H9 (cell line): Measurements from ENCODE around the gene DCST1. TPM values are rescaled to one million over a fixed set of nuclear protein-coding genes. Genes with fewer than 3 reads are reported as not detected.

Experiments
- DNase-seq: peaks from one replicate; pipeline ENCODE4 v3.0.0-alpha.2; 2017
- H2AFZ ChIP-seq: one replicate; pipeline ENCODE4 v1.6.1; 2013; ENCODE audit warnings: mild to moderate bottlenecking, low read length, control low read depth, moderate library complexity
- H2AK5ac ChIP-seq: 2 replicates; pipeline ENCODE4 v1.6.1; 2013; ENCODE audit warnings: low read length, control low read depth, mixed read lengths; ENCODE audit not compliant: insufficient read length
- H2BK120ac ChIP-seq: one replicate; pipeline ENCODE4 v1.6.1; 2013; ENCODE audit warnings: low read depth, mild to moderate bottlenecking, low read length, control low read depth, inconsistent platforms; ENCODE audit not compliant: poor library complexity, severe bottlenecking
- H2BK12ac ChIP-seq: 2 replicates; pipeline ENCODE4 v1.6.1; 2013; ENCODE audit warnings: low read length, control low read depth, mixed read lengths, low read depth; ENCODE audit not compliant: insufficient read length
- H2BK15ac ChIP-seq: 2 replicates; pipeline ENCODE4 v1.6.1; 2013; ENCODE audit warnings: low read depth, low read length, control low read depth
- H2BK20ac ChIP-seq: one replicate; pipeline ENCODE4 v1.6.1; 2013; ENCODE audit warnings: low read depth, mild to moderate bottlenecking, low read length, control low read depth, inconsistent platforms; ENCODE audit not compliant: poor library complexity, severe bottlenecking
- H2BK5ac ChIP-seq: 2 replicates; pipeline ENCODE4 v1.6.1; 2013; ENCODE audit warnings: low read length, control low read depth, mixed read lengths; ENCODE audit not compliant: insufficient read length
- H3K14ac ChIP-seq: 2 replicates; pipeline ENCODE4 v1.6.1; 2013; ENCODE audit warnings: low read length, control low read depth; ENCODE audit not compliant: insufficient read depth
- H3K18ac ChIP-seq: 2 replicates; pipeline ENCODE4 v1.6.1; 2013; ENCODE audit warnings: low read depth, mild to moderate bottlenecking, mixed read lengths, low read length, control low read depth; ENCODE audit not compliant: insufficient read length
- H3K23ac ChIP-seq: 2 replicates; pipeline ENCODE4 v1.6.1; 2013; ENCODE audit warnings: low read length, control low read depth, mixed read lengths, low read depth; ENCODE audit not compliant: insufficient read length
- H3K23me2 ChIP-seq: 2 replicates; pipeline ENCODE4 v1.6.1; 2013; ENCODE audit warnings: low read depth, mild to moderate bottlenecking, mixed read lengths, low read length, control low read depth; ENCODE audit not compliant: insufficient read length, poor library complexity, severe bottlenecking
- H3K27ac ChIP-seq: 2 replicates; pipeline ENCODE4 v1.5.1; 2013; ENCODE audit warnings: low read length, control low read depth, mixed read lengths, low read depth; ENCODE audit not compliant: insufficient read length
- H3K27me3 ChIP-seq: 2 replicates; pipeline ENCODE4 v1.6.1; 2013; ENCODE audit warnings: low read length, control low read depth, inconsistent platforms; ENCODE audit not compliant: insufficient read depth
- H3K4ac ChIP-seq: 2 replicates; pipeline ENCODE4 v1.6.1; 2013; ENCODE audit warnings: low read depth, mild to moderate bottlenecking, control low read depth, inconsistent platforms, low read length, moderate library complexity
- H3K4me1 ChIP-seq: 2 replicates; pipeline ENCODE4 v1.6.1; 2013; ENCODE audit warnings: low read length, control low read depth, inconsistent platforms; ENCODE audit not compliant: insufficient read depth
- H3K4me2 ChIP-seq: 2 replicates; pipeline ENCODE4 v1.6.1; 2013; ENCODE audit warnings: low read length, control low read depth, mixed read lengths; ENCODE audit not compliant: insufficient read length, insufficient read depth
- H3K56ac ChIP-seq: 2 replicates; pipeline ENCODE4 v1.6.1; 2013; ENCODE audit warnings: low read depth, mild to moderate bottlenecking, mixed read lengths, low read length, control low read depth; ENCODE audit not compliant: insufficient read length
- H3K79me1 ChIP-seq: 2 replicates; pipeline ENCODE4 v1.6.1; 2013; ENCODE audit warnings: low read depth, mild to moderate bottlenecking, moderate library complexity, low read length, control low read depth, inconsistent platforms; ENCODE audit not compliant: insufficient read depth, poor library complexity, severe bottlenecking
- H3K79me2 ChIP-seq: 2 replicates; pipeline ENCODE4 v1.6.1; 2013; ENCODE audit warnings: low read length, control low read depth, inconsistent platforms; ENCODE audit not compliant: insufficient read depth
- H3K9ac ChIP-seq: 2 replicates; pipeline ENCODE4 v1.6.1; 2013; ENCODE audit warnings: low read length, control low read depth, mixed read lengths; ENCODE audit not compliant: insufficient read length; ENCODE audit errors: extremely low read depth
- H3K9me3 ChIP-seq: one replicate; pipeline ENCODE4 v1.6.1; 2013; ENCODE audit warnings: low read depth, low read length, inconsistent platforms; ENCODE audit not compliant: control insufficient read depth
- H3T11ph ChIP-seq: one replicate; pipeline ENCODE4 v1.6.1; 2013; ENCODE audit warnings: mild to moderate bottlenecking, low read length, control low read depth, inconsistent platforms
- H4K20me1 ChIP-seq: one replicate; pipeline ENCODE4 v1.6.1; 2013; ENCODE audit not compliant: control insufficient read depth, insufficient read length, insufficient read depth
- H4K5ac ChIP-seq: 2 replicates; pipeline ENCODE4 v1.6.1; 2013; ENCODE audit warnings: low read depth, mild to moderate bottlenecking, mixed read lengths, low read length, control low read depth; ENCODE audit not compliant: insufficient read length
- H4K8ac ChIP-seq: replicated peaks from 2 replicates; pipeline ENCODE4 v1.6.1; 2013; ENCODE audit warnings: low read length, control low read depth, mixed read lengths, low read depth; ENCODE audit not compliant: insufficient read length
- H4K91ac ChIP-seq: 2 replicates; pipeline ENCODE4 v1.6.1; 2013; ENCODE audit warnings: low read depth, mild to moderate bottlenecking, moderate library complexity, mixed read lengths, low read length, control low read depth; ENCODE audit not compliant: insufficient read length
- H3K27ac Mint-ChIP-seq, 3 experiments: 2 replicates in 2 of 3; 3 replicates in 1 of 3; pipeline ENCODE4 v1.8.0; 2020 to 2021; ENCODE audit warnings: mixed read lengths in 3 of 3, mild to moderate bottlenecking in 1 of 3, moderate library complexity in 1 of 3
- H3K27me3 Mint-ChIP-seq: 2 replicates; pipeline ENCODE4 v1.8.0; 2021; ENCODE audit warnings: low read depth, mild to moderate bottlenecking, moderate library complexity, mixed read lengths
- H3K36me3 Mint-ChIP-seq, 3 experiments: 2 replicates in 2 of 3; 3 replicates in 1 of 3; pipeline ENCODE4 v1.8.0; 2020 to 2021; ENCODE audit warnings: low read depth in 3 of 3, mixed read lengths in 3 of 3; ENCODE audit not compliant: insufficient read depth in 1 of 3
- H3K4me1 Mint-ChIP-seq, 2 experiments: 2 replicates each; pipeline ENCODE4 v1.8.0; 2020; ENCODE audit warnings: mixed read lengths in 2 of 2
- H3K4me3 Mint-ChIP-seq, 2 experiments: 2 replicates in 1 of 2; 3 replicates in 1 of 2; pipeline ENCODE4 v1.8.0; 2020 to 2021; ENCODE audit warnings: mild to moderate bottlenecking in 2 of 2, mixed read lengths in 2 of 2, moderate library complexity in 1 of 2
- H3K9me3 Mint-ChIP-seq, 2 experiments: 2 replicates in 1 of 2; 3 replicates in 1 of 2; pipeline ENCODE4 v1.8.0; 2020; ENCODE audit warnings: mild to moderate bottlenecking in 2 of 2, mixed read lengths in 2 of 2, moderate library complexity in 1 of 2
- WGBS: extraction: QIAGEN DNeasy Blood & Tissue Kit; methylation state at CpG from one replicate; pipeline ENCODE4 v1.1.7; 2013; ENCODE audit warnings: missing lambda C conversion rate, low lambda C conversion rate, mixed read lengths; ENCODE audit not compliant: insufficient read length; ENCODE audit errors: extremely low coverage; 5-methylcytosine and 5-hydroxymethylcytosine counted together
- total RNA-seq: library from RNA; stranded (reverse); gene quantifications from 2 replicates; pipeline ENCODE4 v1.2.1, GENCODE V29; 2021
- TF ChIP-seq, protein P1 (sequence below): fragments of 200-600 bp; sonication (generic); conservative IDR thresholded peaks from 3 replicates; pipeline ENCODE4 v1.8.0; 2021; ENCODE audit warnings: antibody characterized with exemption, mild to moderate bottlenecking

DCST1 gene
- total RNA-seq, 1 experiment from 2014 or later, result not detected

DNA sequence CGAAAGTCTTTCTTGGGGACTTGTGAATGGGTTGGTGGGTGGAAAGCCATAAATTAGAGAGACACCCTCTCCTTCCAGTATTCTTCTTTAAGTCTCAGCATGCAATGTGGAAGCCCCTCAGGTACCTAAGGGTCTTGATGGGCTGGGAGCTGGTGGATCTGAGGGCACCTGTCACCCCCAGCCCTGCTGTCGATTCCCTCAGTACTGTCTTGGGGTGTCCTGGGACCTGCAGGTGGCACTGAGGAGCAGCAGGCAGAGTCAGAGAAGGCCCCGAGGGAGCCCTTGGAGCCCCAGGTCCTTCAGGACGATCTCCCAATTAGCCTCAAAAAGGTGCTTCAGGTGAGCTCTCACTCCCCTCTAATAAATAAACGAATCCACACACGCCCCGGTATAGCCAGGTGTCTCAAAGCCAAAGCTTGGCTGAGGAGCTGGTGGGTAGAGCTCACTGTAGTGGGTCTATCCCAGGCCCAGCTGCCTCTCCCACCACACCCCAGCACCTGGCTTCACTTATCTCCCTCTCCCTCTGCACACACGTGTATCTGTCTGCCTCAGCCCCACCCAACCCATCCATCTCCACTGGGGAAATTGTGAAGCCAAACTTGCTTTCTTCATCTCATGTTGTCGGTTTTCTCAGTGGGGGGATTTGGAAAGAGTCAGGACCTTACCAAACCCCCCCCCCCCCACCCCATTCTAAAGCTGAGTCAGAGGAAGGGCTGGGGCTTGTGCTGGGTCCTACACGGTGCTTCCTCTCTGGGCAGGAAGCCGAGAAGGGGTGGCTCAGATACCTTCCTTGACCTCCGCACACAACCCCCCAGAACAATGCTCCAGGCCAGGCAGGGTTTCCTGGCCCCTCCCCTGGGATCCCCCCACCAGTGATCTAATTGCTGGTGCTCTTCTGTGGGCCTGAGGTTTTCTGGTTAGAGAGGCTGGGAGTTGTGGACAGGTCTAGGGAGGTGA is 19.1 kb downstream of the DCST1 start:
- Mint-ChIP-seq H3K4me1 (peaks cover 23 to 31% of the 10 kb centered on the region in 2 experiments), H3K27me3 (peaks cover 19% of the 10 kb centered on the region), H3K36me3 (peaks cover 7 to 18% (median 14%) of the 10 kb centered on the region in 3 experiments; a peak in 6 of 7 replicates), H3K4me3 (peak overlapping the region; percentile 64 to 83), H3K27ac (no peak overlapping the region), H3K9me3 (no peaks in the 10 kb centered on the region)
- Histone ChIP-seq H3T11ph (no peak overlapping the region), H3K14ac (no peak overlapping the region), H3K27ac (no peak overlapping the region), H3K56ac (no peak overlapping the region), H3K23me2 (peaks cover 16% of the 10 kb centered on the region), H3K9me3 (no peaks in the 10 kb centered on the region), H2BK5ac (no peak overlapping the region), H4K8ac (no peak overlapping the region), H3K79me2 (no peaks in the 10 kb centered on the region), H2AFZ (no peak overlapping the region), H4K91ac (no peak overlapping the region), H2BK12ac (no peak overlapping the region), H4K20me1 (no peaks in the 10 kb centered on the region), H2BK20ac (no peak overlapping the region), H3K27me3 (peaks cover 4% of the 10 kb centered on the region; the same call in 1 of the 2 replicates), H3K4ac (no peak overlapping the region), H2BK120ac (no peak overlapping the region), H3K18ac (no peak overlapping the region), H3K4me1 (no peaks in the 10 kb centered on the region; the same call in 1 of the 2 replicates), H2BK15ac (no peak overlapping the region), H3K23ac (no peak overlapping the region), H3K4me2 (peak overlapping the region; percentile 67), H3K9ac (no peak overlapping the region), H4K5ac (no peak overlapping the region), H2AK5ac (no peak overlapping the region), H3K79me1 (no peaks in the 10 kb centered on the region)
- no CpG with 5 or more reads among the region's 12 CpGs for WGBS
- TF ChIP-seq, protein P1, sequence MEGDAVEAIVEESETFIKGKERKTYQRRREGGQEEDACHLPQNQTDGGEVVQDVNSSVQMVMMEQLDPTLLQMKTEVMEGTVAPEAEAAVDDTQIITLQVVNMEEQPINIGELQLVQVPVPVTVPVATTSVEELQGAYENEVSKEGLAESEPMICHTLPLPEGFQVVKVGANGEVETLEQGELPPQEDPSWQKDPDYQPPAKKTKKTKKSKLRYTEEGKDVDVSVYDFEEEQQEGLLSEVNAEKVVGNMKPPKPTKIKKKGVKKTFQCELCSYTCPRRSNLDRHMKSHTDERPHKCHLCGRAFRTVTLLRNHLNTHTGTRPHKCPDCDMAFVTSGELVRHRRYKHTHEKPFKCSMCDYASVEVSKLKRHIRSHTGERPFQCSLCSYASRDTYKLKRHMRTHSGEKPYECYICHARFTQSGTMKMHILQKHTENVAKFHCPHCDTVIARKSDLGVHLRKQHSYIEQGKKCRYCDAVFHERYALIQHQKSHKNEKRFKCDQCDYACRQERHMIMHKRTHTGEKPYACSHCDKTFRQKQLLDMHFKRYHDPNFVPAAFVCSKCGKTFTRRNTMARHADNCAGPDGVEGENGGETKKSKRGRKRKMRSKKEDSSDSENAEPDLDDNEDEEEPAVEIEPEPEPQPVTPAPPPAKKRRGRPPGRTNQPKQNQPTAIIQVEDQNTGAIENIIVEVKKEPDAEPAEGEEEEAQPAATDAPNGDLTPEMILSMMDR, result peak; percentile 41
- DNase-seq, result no peak
